ENCODE results near the gene NMNAT2. TPM values are rescaled to one million over a fixed set of nuclear protein-coding genes. Genes with fewer than 3 reads are reported as not detected.

NMNAT2 gene
- total and polyA plus RNA-seq, 9 donors = 0.24 to 2.5 (median 0.77) TPM; not detected in 1

GRCh38 chr1:183239220-183239742 is 178.9 kb downstream of the NMNAT2 start:
- no peak for DNase-seq
- intact Hi-C loops (cut with DNase I) = no loop called here
- H3K27me3 ChIP-seq = no peaks in the 10 kb centered on the region
- no peaks in the 10 kb centered on the region for H3K9me3 ChIP-seq
- TF ChIP-seq POLR2A (IDR thresholded peaks at IDR 0.05) (no peak), EP300 (IDR thresholded peaks at IDR 0.05) (no peak)
- TF ChIP-seq, protein P1, sequence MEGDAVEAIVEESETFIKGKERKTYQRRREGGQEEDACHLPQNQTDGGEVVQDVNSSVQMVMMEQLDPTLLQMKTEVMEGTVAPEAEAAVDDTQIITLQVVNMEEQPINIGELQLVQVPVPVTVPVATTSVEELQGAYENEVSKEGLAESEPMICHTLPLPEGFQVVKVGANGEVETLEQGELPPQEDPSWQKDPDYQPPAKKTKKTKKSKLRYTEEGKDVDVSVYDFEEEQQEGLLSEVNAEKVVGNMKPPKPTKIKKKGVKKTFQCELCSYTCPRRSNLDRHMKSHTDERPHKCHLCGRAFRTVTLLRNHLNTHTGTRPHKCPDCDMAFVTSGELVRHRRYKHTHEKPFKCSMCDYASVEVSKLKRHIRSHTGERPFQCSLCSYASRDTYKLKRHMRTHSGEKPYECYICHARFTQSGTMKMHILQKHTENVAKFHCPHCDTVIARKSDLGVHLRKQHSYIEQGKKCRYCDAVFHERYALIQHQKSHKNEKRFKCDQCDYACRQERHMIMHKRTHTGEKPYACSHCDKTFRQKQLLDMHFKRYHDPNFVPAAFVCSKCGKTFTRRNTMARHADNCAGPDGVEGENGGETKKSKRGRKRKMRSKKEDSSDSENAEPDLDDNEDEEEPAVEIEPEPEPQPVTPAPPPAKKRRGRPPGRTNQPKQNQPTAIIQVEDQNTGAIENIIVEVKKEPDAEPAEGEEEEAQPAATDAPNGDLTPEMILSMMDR (IDR thresholded peaks at IDR 0.05) = no peak
- no peaks in the 10 kb centered on the region for H3K36me3 ChIP-seq
- peaks cover 10% of the 10 kb centered on the region for H3K4me1 ChIP-seq (ENCODE audit: insufficient read depth)
- no peak overlapping the region for H3K4me3 ChIP-seq
- WGBS, 3 donors = 89 to 91% (median 89%) methylated on average over 7 of the region's 7 CpGs
- H3K27ac ChIP-seq = no peak overlapping the region

- 84 to 90% (median 88%) methylated on average over 2 of the region's 2 CpGs for WGBS, 3 donors
- Histone ChIP-seq H3K27ac (no peak overlapping the region), H3K4me3 (no peak overlapping the region), H3K36me3 (no peaks in the 10 kb centered on the region), H3K27me3 (no peaks in the 10 kb centered on the region), H3K4me1 (ENCODE audit: insufficient read depth) (peaks cover 10% of the 10 kb centered on the region), H3K9me3 (no peaks in the 10 kb centered on the region)
- intact Hi-C loops (cut with DNase I) = no loop called here
- TF ChIP-seq POLR2A (IDR thresholded peaks at IDR 0.05) (no peak), EP300 (IDR thresholded peaks at IDR 0.05) (no peak)
- no peak for DNase-seq
Measured at GRCh38 chr1:183238071-183238470, 180.1 kb downstream of the NMNAT2 start.

DNA sequence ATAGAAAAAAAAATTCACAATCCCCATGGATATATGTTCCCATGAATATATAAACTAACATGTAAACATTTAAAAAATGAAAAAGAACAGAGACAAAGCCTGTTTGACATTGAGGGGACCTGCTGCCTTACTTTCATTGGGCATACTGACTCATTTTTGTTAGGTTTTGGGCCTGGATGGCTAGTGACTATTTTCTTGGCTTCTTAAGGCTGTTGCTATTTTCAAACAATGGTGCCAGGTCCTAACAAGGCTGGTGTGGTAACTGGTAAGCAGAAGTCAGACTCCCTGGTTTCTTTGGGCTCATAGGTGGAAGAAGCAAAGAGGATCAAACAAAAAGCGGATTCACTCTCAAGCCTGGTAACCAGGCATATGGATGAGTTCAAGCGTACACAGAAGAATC is 181.1 kb downstream of the NMNAT2 start:
- intact Hi-C loops (cut with DNase I) = no loop called here
- no peak for DNase-seq
- 98 to 100% (median 98%) methylated on average over 2 of the region's 2 CpGs for WGBS, 3 donors

DNA sequence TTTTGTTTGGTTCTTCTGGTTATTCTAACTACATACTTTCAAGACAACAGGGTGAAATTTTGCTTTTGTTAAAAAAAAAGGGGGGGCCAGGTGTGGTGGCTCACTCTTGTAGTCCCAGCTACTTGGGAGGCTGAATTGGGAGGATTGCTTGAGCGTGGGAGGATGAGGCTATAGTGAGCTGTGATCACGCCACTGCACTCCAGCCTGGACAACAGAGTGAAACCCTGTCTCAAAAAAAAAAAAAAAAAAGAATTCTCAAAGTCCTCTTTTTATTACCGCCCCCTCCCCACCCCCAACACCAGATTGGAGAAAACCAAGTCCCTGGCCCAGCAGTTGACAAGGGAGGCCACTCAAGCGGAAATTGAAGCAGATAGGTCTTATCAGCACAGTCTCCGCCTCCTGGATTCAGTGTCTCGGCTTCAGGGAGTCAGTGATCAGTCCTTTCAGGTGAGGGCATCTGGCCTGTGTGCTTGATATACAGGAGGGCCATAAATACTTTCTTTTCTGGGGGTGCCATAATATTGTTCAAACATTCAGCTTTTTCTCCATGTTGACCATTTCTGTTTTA is 181.9 kb downstream of the NMNAT2 start:
- intact Hi-C loops (cut with DNase I) = no loop called here
- Histone ChIP-seq H3K27ac (no peak overlapping the region), H3K4me3 (no peak overlapping the region), H3K9me3 (no peaks in the 10 kb centered on the region), H3K36me3 (no peaks in the 10 kb centered on the region), H3K4me1 (ENCODE audit: insufficient read depth) (peaks cover 7% of the 10 kb centered on the region), H3K27me3 (no peaks in the 10 kb centered on the region)
- no peak for DNase-seq
- WGBS, 3 donors = 84 to 98% (median 95%) methylated on average over 6 of the region's 6 CpGs
- TF ChIP-seq EP300 (IDR thresholded peaks at IDR 0.05) (no peak), POLR2A (IDR thresholded peaks at IDR 0.05) (no peak)
- TF ChIP-seq, protein P1 (IDR thresholded peaks at IDR 0.05) = no peak

More for the DNA sequence above, 181.1 kb downstream of the NMNAT2 start:
- Histone ChIP-seq H3K4me3 (no peak overlapping the region), H3K4me1 (ENCODE audit: insufficient read depth) (peaks cover 7% of the 10 kb centered on the region), H3K9me3 (no peaks in the 10 kb centered on the region), H3K27me3 (no peaks in the 10 kb centered on the region), H3K27ac (no peak overlapping the region), H3K36me3 (no peaks in the 10 kb centered on the region)
- TF ChIP-seq, protein P1 (IDR thresholded peaks at IDR 0.05) = no peak
- TF ChIP-seq EP300 (IDR thresholded peaks at IDR 0.05) = no peak
- no peak for TF ChIP-seq POLR2A (IDR thresholded peaks at IDR 0.05)

DNA sequence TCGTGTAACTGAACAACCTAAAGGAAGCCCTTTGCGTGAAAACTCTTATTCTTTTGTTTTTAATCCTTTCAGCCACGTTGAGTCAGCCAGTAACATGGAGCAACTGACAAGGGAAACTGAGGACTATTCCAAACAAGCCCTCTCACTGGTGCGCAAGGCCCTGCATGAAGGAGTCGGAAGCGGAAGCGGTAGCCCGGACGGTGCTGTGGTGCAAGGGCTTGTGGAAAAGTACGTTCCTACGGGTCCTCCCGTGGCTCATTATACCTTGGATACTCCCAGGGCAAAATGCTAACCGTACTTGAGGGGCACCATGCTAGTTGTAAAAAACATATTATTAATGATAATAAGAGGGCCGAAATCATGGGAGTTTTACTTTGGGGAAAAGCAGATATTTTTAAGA is 182.7 kb downstream of the NMNAT2 start:
- no peaks in the 10 kb centered on the region for H3K36me3 ChIP-seq
- no peaks in the 10 kb centered on the region for H3K9me3 ChIP-seq
- TF ChIP-seq POLR2A (IDR thresholded peaks at IDR 0.05) (no peak), EP300 (IDR thresholded peaks at IDR 0.05) (no peak)
- TF ChIP-seq, protein P1 (IDR thresholded peaks at IDR 0.05) = no peak
- 57 to 70% (median 60%) methylated on average over 14 of the region's 14 CpGs for WGBS, 3 donors
- intact Hi-C loops (cut with DNase I) = loop anchor here in 1 of 4 donors (2.0 kb wide), 1 partner anchor 213 kb away; the partner anchor contains the start of gene LAMC1
- H3K4me3 ChIP-seq = peak overlapping the region; percentile 36
- DNase-seq = peak; percentile 43 to 58 (median 51)
- no peaks in the 10 kb centered on the region for H3K27me3 ChIP-seq
- H3K4me1 ChIP-seq (ENCODE audit: insufficient read depth) = peaks cover 7% of the 10 kb centered on the region
- H3K27ac ChIP-seq = peak overlapping the region; percentile 63 to 81

Measured in ovary (tissue), 9 donors.